ENCODE measurements around the gene EFEMP1.
"Not testable (repeated sequence)": the region's sequence is repeated elsewhere in the genome, so short reads cannot be mapped to it uniquely, and the experiment has no call there.

The EFEMP1 gene

GRCh38 chr2:55831671-55832410 is 91.7 kb downstream of the EFEMP1 start:
- no CpG with 5 or more reads among the region's 2 CpGs for WGBS, 2 donors (ENCODE audit: extremely low coverage in 2 of 2, insufficient read length in 2 of 2, insufficient replicate concordance in 1 of 2)
- H2AK5ac ChIP-seq (ENCODE audit: low read depth, low read length); DNase-seq (ENCODE audit: low spot score): not testable (repeated sequence)

GRCh38 chr2:55827855-55828254 is 95.7 kb downstream of the EFEMP1 start:
- Histone ChIP-seq H2AFZ (ENCODE audit: low read length) (no peak overlapping the region), H4K91ac (ENCODE audit: low read depth, low read length, poor library complexity) (no peak overlapping the region), H3K18ac (ENCODE audit: low read length) (no peak overlapping the region), H2BK12ac (ENCODE audit: low read length) (no peak overlapping the region), H3K36me3 (replicated peaks in 1 of 2; ENCODE audit: control insufficient read depth in 2 of 2, insufficient read depth in 2 of 2, low read length in 2 of 2) (no peaks in the 10 kb centered on the region), H3K4me1 (ENCODE audit: control insufficient read depth in 2 of 2, insufficient read depth in 1 of 2, low read depth in 1 of 2, low read length in 2 of 2) (no peaks in the 10 kb centered on the region), H2BK15ac (ENCODE audit: low read length) (no peak overlapping the region), H3K4me3 (ENCODE audit: low read length in 2 of 2) (no peak overlapping the region), H4K8ac (ENCODE audit: low read depth, low read length) (no peak overlapping the region), H3K4me2 (ENCODE audit: insufficient read depth, low read length, poor library complexity, severe bottlenecking) (no peak overlapping the region), H3K79me1 (ENCODE audit: low read depth, low read length) (no peaks in the 10 kb centered on the region), H3K23ac (ENCODE audit: low read depth, low read length, poor library complexity) (no peak overlapping the region), H3K14ac (ENCODE audit: low read length) (no peak overlapping the region), H3K9me3 (replicated peaks in 1 of 2; ENCODE audit: control insufficient read depth in 2 of 2, insufficient read depth in 1 of 2, low read depth in 1 of 2, low read length in 2 of 2) (peaks cover 0 to 4% of the 10 kb centered on the region in 2 donors), H2BK5ac (ENCODE audit: low read length) (no peak overlapping the region), H2AK5ac (ENCODE audit: low read depth, low read length) (no peak overlapping the region), H3K4ac (ENCODE audit: low read length) (no peak overlapping the region), H2BK120ac (ENCODE audit: low read depth, low read length) (no peak overlapping the region), H3K27me3 (ENCODE audit: control insufficient read depth in 3 of 3, insufficient read depth in 3 of 3, low read depth in 1 of 3, low read length in 3 of 3) (no peaks in the 10 kb centered on the region), H3K27ac (replicated peaks; ENCODE audit: low read length) (no peak overlapping the region), H3K9ac (ENCODE audit: low read depth, low read length, poor library complexity) (no peak overlapping the region)
- WGBS, 2 donors (ENCODE audit: extremely low coverage in 2 of 2, insufficient read length in 2 of 2, insufficient replicate concordance in 1 of 2) = no CpG with 5 or more reads among the region's 1 CpG
- DNase-seq (ENCODE audit: low spot score) = no peak

More at GRCh38 chr2:55831671-55832410, 91.7 kb downstream of the EFEMP1 start:
- not testable (repeated sequence) for H3K4ac ChIP-seq (ENCODE audit: low read length); H2BK15ac ChIP-seq (ENCODE audit: low read length); H3K79me1 ChIP-seq (ENCODE audit: low read depth, low read length); H2BK120ac ChIP-seq (ENCODE audit: low read depth, low read length); H3K4me1 ChIP-seq (ENCODE audit: control insufficient read depth in 2 of 2, insufficient read depth in 1 of 2, low read depth in 1 of 2, low read length in 2 of 2); H4K91ac ChIP-seq (ENCODE audit: low read depth, low read length, poor library complexity); H3K27ac ChIP-seq (replicated peaks; ENCODE audit: low read length); H2BK5ac ChIP-seq (ENCODE audit: low read length); H3K23ac ChIP-seq (ENCODE audit: low read depth, low read length, poor library complexity); H2BK12ac ChIP-seq (ENCODE audit: low read length); H3K9ac ChIP-seq (ENCODE audit: low read depth, low read length, poor library complexity); H3K27me3 ChIP-seq (ENCODE audit: control insufficient read depth in 3 of 3, insufficient read depth in 3 of 3, low read depth in 1 of 3, low read length in 3 of 3); H3K4me2 ChIP-seq (ENCODE audit: insufficient read depth, low read length, poor library complexity, severe bottlenecking); H3K36me3 ChIP-seq (replicated peaks in 1 of 2; ENCODE audit: control insufficient read depth in 2 of 2, insufficient read depth in 2 of 2, low read length in 2 of 2); H4K8ac ChIP-seq (ENCODE audit: low read depth, low read length); H3K4me3 ChIP-seq (ENCODE audit: low read length in 2 of 2); H3K9me3 ChIP-seq (replicated peaks in 1 of 2; ENCODE audit: control insufficient read depth in 2 of 2, insufficient read depth in 1 of 2, low read depth in 1 of 2, low read length in 2 of 2); H3K14ac ChIP-seq (ENCODE audit: low read length); H2AFZ ChIP-seq (ENCODE audit: low read length); H3K18ac ChIP-seq (ENCODE audit: low read length)

- H3K18ac ChIP-seq (ENCODE audit: low read length); DNase-seq (ENCODE audit: low spot score); H2BK12ac ChIP-seq (ENCODE audit: low read length); H4K91ac ChIP-seq (ENCODE audit: low read depth, low read length, poor library complexity); H3K79me1 ChIP-seq (ENCODE audit: low read depth, low read length); H3K4me1 ChIP-seq (ENCODE audit: control insufficient read depth in 2 of 2, insufficient read depth in 1 of 2, low read depth in 1 of 2, low read length in 2 of 2); H3K23ac ChIP-seq (ENCODE audit: low read depth, low read length, poor library complexity); H2AK5ac ChIP-seq (ENCODE audit: low read depth, low read length); H3K9me3 ChIP-seq (replicated peaks in 1 of 2; ENCODE audit: control insufficient read depth in 2 of 2, insufficient read depth in 1 of 2, low read depth in 1 of 2, low read length in 2 of 2); H3K36me3 ChIP-seq (replicated peaks in 1 of 2; ENCODE audit: control insufficient read depth in 2 of 2, insufficient read depth in 2 of 2, low read length in 2 of 2); H2BK15ac ChIP-seq (ENCODE audit: low read length); H3K14ac ChIP-seq (ENCODE audit: low read length); H3K27me3 ChIP-seq (ENCODE audit: control insufficient read depth in 3 of 3, insufficient read depth in 3 of 3, low read depth in 1 of 3, low read length in 3 of 3); H3K4me3 ChIP-seq (ENCODE audit: low read length in 2 of 2); H2AFZ ChIP-seq (ENCODE audit: low read length); H3K9ac ChIP-seq (ENCODE audit: low read depth, low read length, poor library complexity); H4K8ac ChIP-seq (ENCODE audit: low read depth, low read length); H2BK5ac ChIP-seq (ENCODE audit: low read length); H3K27ac ChIP-seq (replicated peaks; ENCODE audit: low read length); H2BK120ac ChIP-seq (ENCODE audit: low read depth, low read length); H3K4me2 ChIP-seq (ENCODE audit: insufficient read depth, low read length, poor library complexity, severe bottlenecking); H3K4ac ChIP-seq (ENCODE audit: low read length): not testable (repeated sequence)
- WGBS, 2 donors (ENCODE audit: extremely low coverage in 2 of 2, insufficient read length in 2 of 2, insufficient replicate concordance in 1 of 2) = no CpG with 5 or more reads among the region's 2 CpGs
Measured at GRCh38 chr2:55827428-55827827, 96.2 kb downstream of the EFEMP1 start.

GRCh38 chr2:55826246-55826645 is 97.3 kb downstream of the EFEMP1 start:
- H3K23ac ChIP-seq (ENCODE audit: low read depth, low read length, poor library complexity) = no peak overlapping the region
- DNase-seq (ENCODE audit: low spot score) = no peak
- no peak overlapping the region for H4K8ac ChIP-seq (ENCODE audit: low read depth, low read length)
- H3K27ac ChIP-seq (replicated peaks; ENCODE audit: low read length) = no peak overlapping the region
- no peak overlapping the region for H2BK12ac ChIP-seq (ENCODE audit: low read length)
- H2AK5ac ChIP-seq (ENCODE audit: low read depth, low read length) = peak overlapping the region; percentile 8
- no peak overlapping the region for H2AFZ ChIP-seq (ENCODE audit: low read length)
- peaks cover 0 to 4% of the 10 kb centered on the region in 2 donors for H3K9me3 ChIP-seq (replicated peaks in 1 of 2; ENCODE audit: control insufficient read depth in 2 of 2, insufficient read depth in 1 of 2, low read depth in 1 of 2, low read length in 2 of 2)
- no peak overlapping the region for H2BK5ac ChIP-seq (ENCODE audit: low read length)
- H3K79me1 ChIP-seq (ENCODE audit: low read depth, low read length) = no peaks in the 10 kb centered on the region
- H3K36me3 ChIP-seq (replicated peaks in 1 of 2; ENCODE audit: control insufficient read depth in 2 of 2, insufficient read depth in 2 of 2, low read length in 2 of 2) = no peaks in the 10 kb centered on the region
- no peaks in the 10 kb centered on the region for H3K4me1 ChIP-seq (ENCODE audit: control insufficient read depth in 2 of 2, insufficient read depth in 1 of 2, low read depth in 1 of 2, low read length in 2 of 2)
- no peak overlapping the region for H2BK15ac ChIP-seq (ENCODE audit: low read length)
- no peak overlapping the region for H3K4me2 ChIP-seq (ENCODE audit: insufficient read depth, low read length, poor library complexity, severe bottlenecking)
- no peak overlapping the region for H4K91ac ChIP-seq (ENCODE audit: low read depth, low read length, poor library complexity)
- H3K9ac ChIP-seq (ENCODE audit: low read depth, low read length, poor library complexity) = no peak overlapping the region
- H3K14ac ChIP-seq (ENCODE audit: low read length) = no peak overlapping the region
- H3K4me3 ChIP-seq (ENCODE audit: low read length in 2 of 2) = no peak overlapping the region
- peak overlapping the region; percentile 81 for H2BK120ac ChIP-seq (ENCODE audit: low read depth, low read length)
- peak overlapping the region; percentile 83 for H3K18ac ChIP-seq (ENCODE audit: low read length)
- no peaks in the 10 kb centered on the region for H3K27me3 ChIP-seq (ENCODE audit: control insufficient read depth in 3 of 3, insufficient read depth in 3 of 3, low read depth in 1 of 3, low read length in 3 of 3)
- no peak overlapping the region for H3K4ac ChIP-seq (ENCODE audit: low read length)
- no CpG with 5 or more reads among the region's 6 CpGs for WGBS, 2 donors (ENCODE audit: extremely low coverage in 2 of 2, insufficient read length in 2 of 2, insufficient replicate concordance in 1 of 2)

Measured in neuronal stem cell (in vitro differentiated cells).